GM12864 (cell line): ENCODE results near the gene DSN1.

Source experiments
- DNase-seq: peaks from one replicate; pipeline ENCODE4 v3.0.0-alpha.2; 2011; ENCODE audit warnings: low read depth
- H3K4me3 ChIP-seq: 2 replicates; pipeline ENCODE4 v1.5.1; 2011; ENCODE audit warnings: mild to moderate bottlenecking, low read depth, low read length, control low read depth
- CTCF ChIP-seq: IDR thresholded peaks from 2 replicates; pipeline ENCODE4 v1.5.1; 2011; ENCODE audit warnings: low read depth, mild to moderate bottlenecking, moderate library complexity, low read length, control low read depth, inconsistent platforms; ENCODE audit errors: missing control alignments

DSN1 gene

GRCh38 chr20:36786246-36786645 lies 12.7 kb upstream of the DSN1 start:
- no peak for TF ChIP-seq CTCF
- no peak overlapping the region for H3K4me3 ChIP-seq
- DNase-seq = no peak

GRCh38 chr20:36785308-36785707 lies 11.7 kb upstream of the DSN1 start:
- TF ChIP-seq CTCF = no peak
- no peak for DNase-seq
- H3K4me3 ChIP-seq = no peak overlapping the region

- TF ChIP-seq CTCF = no peak
- H3K4me3 ChIP-seq = no peak overlapping the region
- no peak for DNase-seq
These were observed 11.3 kb upstream of the DSN1 start for GRCh38 chr20:36784900-36785299.

GRCh38 chr20:36784116-36784515 lies 10.6 kb upstream of the DSN1 start:
- TF ChIP-seq CTCF = no peak
- no peak overlapping the region for H3K4me3 ChIP-seq
- DNase-seq = no peak

GRCh38 chr20:36779656-36780025 lies 6.1 kb upstream of the DSN1 start:
- no peak for DNase-seq
- H3K4me3 ChIP-seq = no peak overlapping the region
- no peak for TF ChIP-seq CTCF

- H3K4me3 ChIP-seq = no peak overlapping the region
- DNase-seq = no peak
- no peak for TF ChIP-seq CTCF
These were observed 5.5 kb upstream of the DSN1 start for GRCh38 chr20:36778831-36779655.

- no peak for DNase-seq
- no peak for TF ChIP-seq CTCF
- H3K4me3 ChIP-seq = no peak overlapping the region
These were observed 4.0 kb upstream of the DSN1 start for GRCh38 chr20:36777576-36777975.
